Amniotic epithelial cell (primary cell): Measurements from ENCODE around the gene ARHGAP10.
"Not testable (repeated sequence)": the region's sequence is repeated elsewhere in the genome, so short reads cannot be mapped to it uniquely, and the experiment has no call there.

ENCODE experiments used
- DNase-seq: peaks from one replicate; pipeline ENCODE4 v3.0.0-alpha.2; 2010; ENCODE audit warnings: low read depth

ARHGAP10 gene

GRCh38 chr4:147847751-147848590 is 116.1 kb downstream of the ARHGAP10 start:
- DNase-seq = no peak

DNA sequence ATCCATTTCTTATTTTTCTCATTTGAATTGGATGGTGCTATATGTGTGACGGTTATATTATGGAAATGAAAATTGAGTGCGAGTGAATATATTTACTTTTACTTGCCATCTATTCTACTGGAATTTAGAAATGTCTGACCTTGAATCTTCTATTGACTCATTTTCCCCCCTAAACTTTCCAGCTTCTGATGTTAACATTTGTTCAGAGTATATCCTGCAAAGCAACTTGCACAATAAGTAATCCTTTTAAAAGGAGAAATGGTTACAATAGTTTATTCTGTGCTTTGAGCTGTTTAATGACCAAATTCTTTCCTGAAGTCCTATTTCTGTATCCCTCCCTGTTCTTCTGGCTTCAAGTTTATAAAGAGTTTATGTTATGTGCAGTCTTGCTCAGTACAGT is 116.7 kb downstream of the ARHGAP10 start:
- no peak for DNase-seq

DNA sequence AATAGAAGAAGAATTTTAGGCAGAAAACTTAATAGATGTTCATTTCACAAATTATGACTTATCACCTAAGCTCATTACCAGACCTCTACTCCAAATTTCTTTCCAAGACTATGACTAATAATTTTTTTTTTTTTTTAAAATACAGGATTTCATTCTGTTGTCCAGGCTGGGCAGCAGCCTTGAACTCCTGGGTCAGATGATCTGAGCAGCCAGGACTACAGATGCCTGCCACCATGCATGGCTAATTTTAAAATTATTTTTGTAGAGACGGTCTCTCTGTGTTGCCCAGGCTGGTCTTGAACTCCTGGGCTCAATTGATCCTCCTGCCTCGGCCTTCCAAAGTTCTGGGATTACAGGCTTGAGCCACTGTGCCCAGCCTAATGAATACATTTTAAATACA is 119.2 kb downstream of the ARHGAP10 start:
- no peak for DNase-seq

GRCh38 chr4:147853706-147854105 is 121.8 kb downstream of the ARHGAP10 start:
- no peak for DNase-seq

- DNase-seq = no peak
Observed at GRCh38 chr4:147854154-147854553, 122.3 kb downstream of the ARHGAP10 start.

DNA sequence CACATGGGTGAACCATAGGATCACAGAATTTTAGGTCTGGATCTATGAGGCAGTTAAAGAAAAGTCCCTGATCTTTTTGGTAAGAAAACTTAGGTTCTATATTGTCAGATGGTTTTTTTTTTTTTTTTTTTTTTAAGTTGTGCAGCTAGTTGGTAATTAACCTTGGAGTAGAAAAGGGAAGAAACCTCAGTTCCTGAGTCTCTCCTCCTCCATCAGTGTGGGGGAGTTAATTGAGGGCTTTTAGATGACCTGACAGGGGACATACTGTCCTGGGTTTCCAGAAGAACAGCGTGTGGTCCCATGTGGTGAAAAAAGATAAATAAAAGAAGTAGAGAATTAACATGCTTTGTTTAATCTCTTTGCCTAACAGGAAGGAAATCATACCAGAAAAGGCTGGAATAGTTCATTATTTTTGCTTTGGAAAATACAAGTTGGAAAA is 123.7 kb downstream of the ARHGAP10 start:
- DNase-seq = peak; percentile 34

DNA sequence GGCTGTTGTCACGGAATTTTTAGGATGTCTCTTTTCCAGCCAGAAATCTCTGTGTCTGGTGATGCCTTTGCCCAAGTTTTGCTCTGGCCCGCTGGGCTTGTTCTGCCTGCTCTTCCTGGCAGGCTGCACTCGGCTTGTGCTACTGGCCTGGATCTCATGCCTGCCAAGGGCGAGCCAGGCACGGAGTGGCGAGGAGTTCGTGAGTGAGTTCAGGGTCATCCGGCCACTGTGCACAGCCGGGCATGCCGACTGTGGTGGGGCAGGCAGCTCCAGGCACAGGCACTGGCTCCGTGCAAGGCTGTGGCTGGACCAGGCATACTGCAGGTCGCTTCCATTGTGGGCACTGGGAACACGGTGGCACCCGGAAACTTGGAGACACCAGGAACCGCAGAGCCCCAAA is 129.1 kb downstream of the ARHGAP10 start:
- no peak for DNase-seq

DNA sequence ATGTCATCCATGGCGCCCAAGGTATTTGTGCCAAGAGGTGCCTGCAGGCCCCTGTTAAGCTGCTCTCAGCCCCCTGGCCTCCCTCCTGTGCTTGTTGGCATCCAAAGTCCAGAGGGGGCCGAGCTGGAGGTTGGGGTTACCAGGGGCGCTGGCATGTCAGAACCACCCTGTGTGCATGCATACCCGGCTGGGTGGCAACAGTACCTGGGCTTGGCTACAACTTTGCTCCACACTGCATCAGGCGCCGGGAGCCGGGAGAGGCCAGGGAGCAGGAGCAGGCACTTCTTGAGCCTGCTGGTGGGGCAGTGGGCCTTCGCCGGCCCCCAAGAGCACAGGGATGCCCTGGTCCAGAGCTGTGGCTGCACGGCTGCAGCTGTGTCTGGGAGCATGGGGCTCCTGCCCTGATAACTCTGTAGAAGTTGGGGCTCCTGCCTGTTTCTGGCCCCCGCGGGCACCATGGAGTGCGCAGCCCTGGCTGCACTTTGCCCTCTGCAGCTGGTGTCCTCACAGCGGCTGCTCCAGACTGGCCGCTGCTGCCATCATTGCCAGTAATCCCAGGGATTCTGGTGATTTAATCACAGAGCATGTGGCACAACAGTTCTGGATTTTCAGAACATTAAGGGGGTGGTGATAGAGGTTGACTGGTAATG is 130.3 kb downstream of the ARHGAP10 start:
- DNase-seq = no peak

- DNase-seq = no peak
Observed at GRCh38 chr4:147863111-147863747, 131.3 kb downstream of the ARHGAP10 start.

GRCh38 chr4:147863808-147864472 is 132.1 kb downstream of the ARHGAP10 start:
- no peak for DNase-seq

DNA sequence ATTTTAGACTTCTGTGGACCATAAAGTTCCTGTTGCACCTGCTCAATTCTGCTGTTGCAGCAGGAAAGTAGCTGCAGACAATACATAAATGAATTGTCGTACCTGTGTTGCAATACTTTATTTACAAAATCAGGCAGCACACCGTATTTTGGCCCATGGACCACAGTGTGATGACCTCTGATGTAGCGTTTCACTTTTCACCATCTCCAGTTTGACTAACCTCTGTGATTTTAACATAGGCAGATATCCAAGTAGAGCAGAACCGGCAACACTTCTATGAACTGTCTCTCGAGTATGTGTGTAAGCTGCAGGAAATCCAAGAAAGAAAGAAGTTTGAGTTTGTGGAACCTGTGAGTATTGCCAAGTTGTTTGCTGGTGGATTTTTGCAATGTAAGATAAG is 132.7 kb downstream of the ARHGAP10 start:
- DNase-seq = no peak

- DNase-seq = peak; percentile 47
Observed at GRCh38 chr4:147865926-147866325, 134.0 kb downstream of the ARHGAP10 start.

DNA sequence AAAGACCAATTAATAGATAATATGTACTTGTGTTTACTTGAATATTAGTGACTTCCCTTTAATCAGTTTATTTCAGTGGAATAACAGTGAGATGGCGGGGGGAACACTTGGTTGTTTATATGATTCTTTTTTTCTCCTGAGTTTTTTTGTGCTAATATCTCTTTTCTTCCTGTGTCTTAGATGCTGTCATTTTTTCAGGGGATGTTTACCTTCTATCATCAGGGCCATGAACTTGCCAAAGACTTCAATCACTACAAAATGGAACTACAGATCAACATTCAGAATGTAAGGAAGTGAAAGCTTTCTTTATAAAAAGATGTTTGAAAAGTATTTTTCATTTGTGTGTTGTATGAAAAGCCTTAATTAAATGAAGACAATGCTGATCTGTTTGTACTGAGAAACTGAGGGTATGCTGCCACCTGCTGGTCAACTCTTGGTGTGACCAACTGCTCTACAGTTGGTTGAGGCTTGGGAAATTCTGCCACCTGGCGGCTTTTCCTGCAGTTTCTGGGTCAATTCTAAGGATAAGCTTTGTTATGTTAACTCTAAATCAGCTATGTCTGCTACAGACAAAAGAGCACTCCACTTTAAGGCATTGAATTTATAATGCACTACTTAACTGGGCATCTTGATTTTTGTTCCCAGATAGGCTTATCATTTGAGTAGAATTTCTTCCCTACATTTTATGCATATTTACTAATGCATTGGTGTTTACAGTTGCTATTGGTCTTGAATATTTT is 134.8 kb downstream of the ARHGAP10 start:
- DNase-seq = peak; percentile 84

DNA sequence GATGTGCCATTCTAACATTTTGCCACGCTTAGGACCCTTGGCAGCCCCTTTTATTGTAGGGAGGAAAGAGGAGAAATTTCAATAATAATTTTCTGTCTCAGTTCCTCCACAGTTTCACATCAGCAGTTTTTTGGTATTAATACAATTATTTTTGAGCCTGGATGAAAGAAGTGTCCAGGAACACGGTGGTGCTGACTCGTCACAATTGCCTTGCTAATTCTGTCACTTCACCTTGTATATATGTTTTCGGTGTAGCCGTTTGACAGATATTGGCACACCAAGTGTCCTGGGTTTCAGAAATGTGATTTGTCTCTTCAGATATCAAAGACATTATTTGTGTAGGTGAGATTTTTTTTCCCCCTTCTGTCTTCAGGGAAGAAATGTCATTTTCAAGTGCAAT is 142.2 kb downstream of the ARHGAP10 start:
- DNase-seq = no peak

- no peak for DNase-seq
Observed at GRCh38 chr4:147877308-147877771, 145.5 kb downstream of the ARHGAP10 start.

DNA sequence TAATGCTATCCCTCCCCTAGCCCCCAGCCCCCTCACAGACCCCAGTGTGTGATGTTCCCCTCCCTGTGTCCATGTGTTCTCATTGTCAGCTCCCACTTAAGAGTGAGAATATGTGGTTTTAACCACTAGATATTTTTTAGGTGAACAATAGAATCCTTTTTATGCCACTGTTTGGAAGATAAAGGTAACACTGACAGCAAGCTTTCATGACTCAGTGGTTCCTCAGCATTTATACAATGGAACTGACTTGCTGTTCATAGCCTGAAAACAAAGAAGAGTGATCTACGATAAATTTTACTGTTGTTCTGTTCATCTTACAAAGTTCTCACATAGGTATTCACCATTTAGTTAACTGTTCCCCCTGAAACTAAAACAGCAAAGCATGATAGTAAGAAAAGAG is 147.8 kb downstream of the ARHGAP10 start:
- no peak for DNase-seq

DNA sequence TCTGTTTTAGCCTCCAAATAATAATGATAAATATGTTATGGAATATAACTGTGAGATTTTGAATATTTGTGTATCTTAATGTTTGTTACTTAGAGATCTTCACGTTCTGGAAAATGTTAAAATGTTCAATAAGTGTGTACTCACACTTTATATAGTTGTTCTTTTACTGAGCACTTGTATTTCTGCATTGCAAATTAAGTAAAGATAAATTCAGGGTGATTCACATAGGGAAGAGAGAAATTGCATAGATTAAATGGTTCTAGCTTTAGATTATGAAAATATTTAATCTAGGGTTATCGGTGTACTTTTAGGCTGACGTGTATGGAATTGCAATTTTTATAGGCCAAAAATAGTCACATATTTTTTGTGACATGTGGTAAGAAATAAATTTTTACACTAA is 148.6 kb downstream of the ARHGAP10 start:
- DNase-seq = no peak

GRCh38 chr4:147884536-147884935 is 152.6 kb downstream of the ARHGAP10 start:
- no peak for DNase-seq

DNA sequence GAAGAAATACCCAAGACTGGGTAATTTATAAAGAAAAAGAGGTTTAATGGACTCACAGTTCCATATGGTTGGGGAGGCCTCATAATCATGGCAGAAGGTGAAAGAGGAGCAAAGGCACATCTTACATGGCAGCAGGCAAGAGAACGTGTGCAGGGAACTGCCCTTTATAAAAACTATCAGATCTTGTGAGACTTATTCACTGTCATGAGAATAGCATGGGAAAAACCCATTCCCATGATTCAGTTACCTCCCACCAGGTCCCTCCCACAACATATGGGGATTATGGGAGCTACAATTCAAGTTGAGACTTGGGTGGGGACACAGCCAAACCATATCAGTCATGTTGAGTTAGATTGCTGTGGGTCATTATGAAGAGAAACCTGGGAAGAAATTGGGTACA is 153.3 kb downstream of the ARHGAP10 start:
- not testable (repeated sequence) for DNase-seq

- no peak for DNase-seq
Observed at GRCh38 chr4:147891476-147892115, 159.7 kb downstream of the ARHGAP10 start.

DNA sequence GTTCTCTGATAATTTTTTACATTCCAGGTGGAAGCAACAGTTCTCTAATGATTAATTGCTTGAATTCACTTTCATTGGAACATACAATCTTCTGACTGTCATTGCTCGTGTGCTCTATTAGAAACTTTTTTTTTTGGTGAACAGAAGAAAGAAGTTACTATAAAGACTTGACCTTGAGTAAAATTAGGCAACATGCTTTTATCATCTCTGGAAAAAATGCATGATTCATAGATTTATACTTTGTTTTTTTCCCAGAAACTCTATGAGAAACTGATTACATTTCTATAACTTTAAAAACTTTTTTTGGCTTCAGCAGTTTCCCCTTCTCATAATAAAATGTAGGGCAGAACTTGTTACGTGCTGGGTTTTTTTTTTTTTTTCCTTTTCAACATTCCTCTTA is 167.6 kb downstream of the ARHGAP10 start:
- peak; percentile 75 for DNase-seq
